HCT116 (cell line): Measurements from ENCODE around the gene LMNTD2. TPM values are rescaled to one million over a fixed set of nuclear protein-coding genes. Genes with fewer than 3 reads are reported as not detected.
A peak's percentile ranks its signal among the peaks of the same experiment; 100 is the strongest.

ENCODE experiments used
- ATAC-seq: fragments of 200-7000 bp; cut with Tn5 transposase; 2 replicates; pipeline ENCODE4 v1.9.1; 2020; ENCODE audit warnings: mild to moderate bottlenecking, moderate library complexity
- BruUV-seq: library from RNA; stranded (reverse); fragments of 400-500 nt; replicated peaks from 2 replicates; lab custom pipeline; 2021; lab: Mats Ljungman, UMichigan
- CTCF ChIA-PET: fragments of 300-600 bp; sonication (Branson Sonifier 250); formaldehyde crosslinking; loops from one replicate; lab custom pipeline; 2021; ENCODE audit warnings: antibody characterized with exemption; lab: Charles Lee
- POLR2A ChIA-PET: fragments of 300-600, 350-600 bp; sonication (Branson Sonifier 250); formaldehyde crosslinking; loops from one replicate; lab custom pipeline; 2021; ENCODE audit warnings: antibody characterized with exemption; lab: Charles Lee
- RAD21 ChIA-PET, 2 experiments: fragments of 300-600 bp; sonication (Branson Sonifier 250); formaldehyde crosslinking; loops; one replicate each; lab custom pipeline; 2023; ENCODE audit warnings: low total read pairs in 2 of 2; ENCODE audit not compliant: uncharacterized antibody in 2 of 2, unreplicated experiment in 2 of 2, low non-redundant PET in 1 of 2; lab: Charles Lee
- DNase-seq: peaks from one replicate; pipeline ENCODE4 v3.0.0-alpha.2; 2010; ENCODE audit warnings: low read depth, low spot score
- H2AFZ ChIP-seq: fragments of 200-600 bp; shearing (Covaris generic), sonication (generic); 2 replicates; pipeline ENCODE4 v1.6.1; 2017; ENCODE audit warnings: low read depth, mixed run types, mixed read lengths, antibody characterized with exemption, low read length; ENCODE audit not compliant: poor library complexity, severe bottlenecking
- H3K27ac ChIP-seq: 2 replicates; pipeline ENCODE4 v1.5.1; 2012; ENCODE audit warnings: low read depth, low read length
- H3K27me3 ChIP-seq: fragments of 200-600 bp; sonication (generic); 2 replicates; pipeline ENCODE4 v1.6.1; 2016; ENCODE audit warnings: mixed run types, low read length, mixed read lengths; ENCODE audit not compliant: insufficient read depth
- H3K36me3 ChIP-seq, 2 experiments: fragments of 200-500 bp in 1 of 2; fragments of 200-600 bp in 1 of 2; sonication (Bioruptor generic) in 1 of 2; sonication (generic) in 1 of 2; 2 replicates each; pipeline versions ENCODE4 v1.5.1 to v1.6.1; 2014 to 2016; ENCODE audit warnings: low read length in 2 of 2, inconsistent platforms in 1 of 2, mixed read lengths in 1 of 2, mixed run types in 1 of 2; ENCODE audit not compliant: insufficient read depth in 2 of 2, control insufficient read depth in 1 of 2
- H3K4me1 ChIP-seq, 2 experiments: fragments of 200-600 bp in 1 of 2; sonication (generic) in 1 of 2; 2 replicates each; pipeline versions ENCODE4 v1.5.1 to v1.6.1; 2012 to 2017; ENCODE audit warnings: low read length in 2 of 2, inconsistent platforms in 1 of 2, mild to moderate bottlenecking in 1 of 2, mixed read lengths in 1 of 2, mixed run types in 1 of 2, moderate library complexity in 1 of 2; ENCODE audit not compliant: insufficient read depth in 2 of 2, control insufficient read depth in 1 of 2
- H3K4me2 ChIP-seq: fragments of 200-600 bp; sonication (generic); 2 replicates; pipeline ENCODE4 v1.6.1; 2017; ENCODE audit warnings: mixed run types, low read length, mixed read lengths
- H3K4me3 ChIP-seq, 2 experiments: fragments of 200-600 bp in 1 of 2; sonication (generic) in 1 of 2; replicated peaks in 1 of 2; 2 replicates each; pipeline ENCODE4 v1.5.1; 2011 to 2016; ENCODE audit warnings: low read length in 2 of 2, control low read depth in 1 of 2, low read depth in 1 of 2, mild to moderate bottlenecking in 1 of 2, mixed read lengths in 1 of 2, mixed run types in 1 of 2
- H3K79me2 ChIP-seq: fragments of 200-600 bp; sonication (generic); 2 replicates; pipeline ENCODE4 v1.6.1; 2017; ENCODE audit warnings: mild to moderate bottlenecking, mixed run types, low read length, moderate library complexity, mixed read lengths; ENCODE audit not compliant: insufficient read depth
- H3K9ac ChIP-seq: fragments of 200-600 bp; sonication (generic); 2 replicates; pipeline ENCODE4 v1.6.1; 2016; ENCODE audit warnings: low read length, mixed read lengths
- H3K9me2 ChIP-seq: fragments of 200-600 bp; sonication (generic), shearing (Covaris generic); 2 replicates; pipeline ENCODE4 v1.6.1; 2017; ENCODE audit warnings: mixed run types, mild to moderate bottlenecking, moderate library complexity; ENCODE audit not compliant: insufficient read depth
- H3K9me3 ChIP-seq, 2 experiments: fragments of 200-500 bp in 1 of 2; fragments of 200-600 bp in 1 of 2; sonication (Bioruptor generic) in 1 of 2; sonication (generic) in 1 of 2; 2 replicates each; pipeline ENCODE4 v1.6.1; 2014 to 2017; ENCODE audit warnings: low read length in 2 of 2, mixed read lengths in 2 of 2, inconsistent platforms in 1 of 2, low read depth in 1 of 2, mild to moderate bottlenecking in 1 of 2, mixed run types in 1 of 2, moderate library complexity in 1 of 2; ENCODE audit not compliant: control insufficient read depth in 1 of 2, insufficient read depth in 1 of 2
- H4K20me1 ChIP-seq: fragments of 200-600 bp; sonication (generic), shearing (Covaris generic); 2 replicates; pipeline ENCODE4 v1.6.1; 2017; ENCODE audit warnings: mixed run types, mild to moderate bottlenecking, moderate library complexity; ENCODE audit not compliant: insufficient read depth
- ATF3 ChIP-seq: IDR thresholded peaks from 2 replicates; pipeline ENCODE4 v1.6.1; 2012
- CBX3 ChIP-seq: IDR thresholded peaks from 2 replicates; pipeline ENCODE4 v1.6.1; 2012; ENCODE audit warnings: low read depth
- EGR1 ChIP-seq: IDR thresholded peaks from 2 replicates; pipeline ENCODE4 v1.6.1; 2012; ENCODE audit warnings: low read depth
- ELF1 ChIP-seq: IDR thresholded peaks from 2 replicates; pipeline ENCODE4 v1.6.1; 2012; ENCODE audit warnings: low read depth, borderline replicate concordance
- EZH2phosphoT487 ChIP-seq: fragments of 200-600 bp; IDR thresholded peaks from 2 replicates; pipeline ENCODE4 v1.6.1; 2018; ENCODE audit warnings: antibody characterized with exemption, borderline replicate concordance
- JUND ChIP-seq: IDR thresholded peaks from 2 replicates; pipeline ENCODE4 v1.6.1; 2012
- MAX ChIP-seq: IDR thresholded peaks from 2 replicates; pipeline ENCODE4 v1.6.1; 2012
- POLR2A ChIP-seq: IDR thresholded peaks from 2 replicates; pipeline ENCODE4 v1.7.0; 2011; ENCODE audit warnings: borderline replicate concordance; ENCODE audit not compliant: insufficient read depth, insufficient read length; ENCODE audit errors: extremely low read depth
- POLR2AphosphoS5 ChIP-seq: IDR thresholded peaks from 2 replicates; pipeline ENCODE4 v1.6.1; 2011; ENCODE audit warnings: mild to moderate bottlenecking, low read depth, low read length, moderate library complexity
- RAD21 ChIP-seq: IDR thresholded peaks from 2 replicates; pipeline ENCODE4 v1.6.1; 2012; ENCODE audit warnings: low read depth, mild to moderate bottlenecking
- REST ChIP-seq: IDR thresholded peaks from 2 replicates; pipeline ENCODE4 v1.6.1; 2012; ENCODE audit warnings: low read depth
- SRF ChIP-seq: IDR thresholded peaks from 2 replicates; pipeline ENCODE4 v1.6.1; 2012; ENCODE audit warnings: low read depth
- YY1 ChIP-seq: IDR thresholded peaks from 2 replicates; pipeline ENCODE4 v1.6.1; 2011; ENCODE audit warnings: low read length, low read depth, moderate library complexity, mild to moderate bottlenecking; ENCODE audit not compliant: insufficient replicate concordance; ENCODE audit errors: extremely low read depth
- ZFX ChIP-seq: fragments of 450-650 bp; IDR thresholded peaks from 2 replicates; pipeline ENCODE4 v1.6.1; 2017
- intact Hi-C: fragments of 100-400 bp; cut with micrococcal nuclease; formaldehyde crosslinking; loops from 2 replicates; pipeline ENCODE4 v1.10.0; 2022
- total RNA-seq: library from RNA; stranded (reverse); gene quantifications from one replicate; pipeline ENCODE4 v1.2.1, GENCODE V29; 2021; ENCODE audit not compliant: unreplicated experiment

The LMNTD2 gene
- total RNA-seq, 1 experiment from 2014 or later = 9.5 TPM

GRCh38 chr11:606245-606644 lies 45.7 kb upstream of the LMNTD2 start:
- RAD21 ChIA-PET = no interaction called here
- POLR2A ChIA-PET = no interaction called here
- no peak for DNase-seq

More at GRCh38 chr11:606245-606644, 45.7 kb upstream of the LMNTD2 start:
- intact Hi-C loops = no loop called here
- Histone ChIP-seq H3K4me1 (no peaks in the 10 kb centered on the region), H4K20me1 (no peaks in the 10 kb centered on the region), H3K36me3 (peaks cover 50 to 58% of the 10 kb centered on the region in 2 experiments; a peak in 3 of 4 replicates), H3K4me3 (no peak overlapping the region), H3K9ac (no peak overlapping the region), H3K79me2 (peaks cover 29% of the 10 kb centered on the region; the same call in 1 of the 2 replicates), H3K27ac (no peak overlapping the region; the same call in 1 of the 2 replicates), H3K9me3 (no peaks in the 10 kb centered on the region), H3K4me2 (no peak overlapping the region), H2AFZ (no peak overlapping the region), H3K27me3 (no peaks in the 10 kb centered on the region), H3K9me2 (no peaks in the 10 kb centered on the region)
- CTCF ChIA-PET = no interaction called here
- TF ChIP-seq POLR2AphosphoS5 (no peak), RAD21 (no peak), SRF (no peak), YY1 (no peak), JUND (no peak), POLR2A (no peak), ATF3 (no peak), REST (no peak), EGR1 (no peak), EZH2phosphoT487 (no peak), ZFX (no peak), ELF1 (no peak), MAX (no peak), CBX3 (no peak)
- ATAC-seq = peak; percentile 29; the same call in 1 of the 2 replicates
- no TSS peak for BruUV-seq
